Epithelial cell of prostate (primary cell): ENCODE measurements around the gene SLC23A1.

Experiments used
- DNase-seq: peaks from one replicate; pipeline ENCODE4 v3.0.0-alpha.2; 2011; ENCODE audit warnings: low read depth, low spot score
- H3K27ac ChIP-seq: fragments of 450-650 bp; 2 replicates; pipeline ENCODE4 v1.5.1; 2017; ENCODE audit warnings: mild to moderate bottlenecking

SLC23A1 gene

GRCh38 chr5:139335811-139336210 lies 47.3 kb downstream of the SLC23A1 start:
- no peak for DNase-seq
- no peak overlapping the region for H3K27ac ChIP-seq
